Breast epithelium (tissue), 3 donors: ENCODE measurements around the gene ARHGEF17.

Source experiments
- POLR2A ChIP-seq: fragments of 450-650 bp; IDR thresholded peaks from one replicate; pipeline ENCODE4 v1.6.1; 2016; ENCODE audit warnings: antibody characterized with exemption, mild to moderate bottlenecking, moderate library complexity
- TF ChIP-seq, protein P1 (sequence below), 3 donors: fragments of 450-650 bp; IDR thresholded peaks; one replicate each; pipeline ENCODE4 v1.5.1; 2016 to 2017; ENCODE audit warnings: antibody characterized with exemption in 3 of 3, mild to moderate bottlenecking in 3 of 3, moderate library complexity in 3 of 3

DNA sequence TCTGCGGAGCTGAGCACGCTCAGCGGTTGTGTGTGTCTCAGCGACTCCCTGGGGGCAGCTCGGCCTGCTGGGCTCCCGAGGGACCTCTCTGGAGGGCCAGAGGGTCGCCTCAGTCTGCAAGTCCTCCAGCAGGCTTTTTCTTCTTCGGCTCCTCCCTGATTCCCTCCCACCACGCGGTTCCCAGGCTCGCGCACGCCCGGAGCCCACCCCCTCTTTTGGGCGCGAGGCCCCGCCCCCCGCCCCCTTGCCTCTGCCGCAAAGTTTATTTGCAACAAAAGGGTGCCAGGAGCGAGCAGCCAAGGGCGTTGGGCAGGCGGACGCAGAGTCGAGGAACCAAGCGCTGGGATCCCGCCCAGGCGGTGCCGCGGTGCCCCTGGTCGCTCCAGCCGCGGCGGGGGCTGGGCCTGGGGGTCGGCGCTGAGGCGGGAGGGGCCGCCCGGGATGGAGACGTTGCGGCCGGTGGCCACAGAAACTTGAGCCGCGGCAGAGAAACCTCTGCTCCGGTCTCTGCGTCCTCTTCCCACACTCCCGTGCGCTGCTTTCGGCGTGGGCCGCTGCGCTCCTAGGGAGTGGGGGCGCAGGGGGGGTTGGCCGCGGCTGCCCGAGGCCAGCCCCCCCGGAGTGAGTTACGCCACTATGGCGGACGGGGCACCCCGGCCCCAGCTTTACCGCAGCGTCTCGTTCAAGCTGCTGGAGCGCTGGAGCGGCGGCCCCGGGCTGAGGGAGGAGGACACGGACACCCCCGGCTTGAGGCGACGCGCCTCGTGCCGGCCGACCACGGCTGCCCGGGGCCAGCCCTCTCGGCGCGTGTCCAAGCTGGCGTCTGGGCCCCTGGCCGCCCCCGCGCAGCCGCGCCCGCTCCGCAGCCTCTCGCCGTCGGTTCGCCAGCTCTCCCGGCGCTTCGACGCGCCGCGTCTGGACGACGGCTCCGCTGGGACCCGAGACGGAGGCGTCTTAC is at the start of gene ARHGEF17:
- no peak for TF ChIP-seq POLR2A
- TF ChIP-seq, protein P1, sequence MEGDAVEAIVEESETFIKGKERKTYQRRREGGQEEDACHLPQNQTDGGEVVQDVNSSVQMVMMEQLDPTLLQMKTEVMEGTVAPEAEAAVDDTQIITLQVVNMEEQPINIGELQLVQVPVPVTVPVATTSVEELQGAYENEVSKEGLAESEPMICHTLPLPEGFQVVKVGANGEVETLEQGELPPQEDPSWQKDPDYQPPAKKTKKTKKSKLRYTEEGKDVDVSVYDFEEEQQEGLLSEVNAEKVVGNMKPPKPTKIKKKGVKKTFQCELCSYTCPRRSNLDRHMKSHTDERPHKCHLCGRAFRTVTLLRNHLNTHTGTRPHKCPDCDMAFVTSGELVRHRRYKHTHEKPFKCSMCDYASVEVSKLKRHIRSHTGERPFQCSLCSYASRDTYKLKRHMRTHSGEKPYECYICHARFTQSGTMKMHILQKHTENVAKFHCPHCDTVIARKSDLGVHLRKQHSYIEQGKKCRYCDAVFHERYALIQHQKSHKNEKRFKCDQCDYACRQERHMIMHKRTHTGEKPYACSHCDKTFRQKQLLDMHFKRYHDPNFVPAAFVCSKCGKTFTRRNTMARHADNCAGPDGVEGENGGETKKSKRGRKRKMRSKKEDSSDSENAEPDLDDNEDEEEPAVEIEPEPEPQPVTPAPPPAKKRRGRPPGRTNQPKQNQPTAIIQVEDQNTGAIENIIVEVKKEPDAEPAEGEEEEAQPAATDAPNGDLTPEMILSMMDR (IDR thresholded peaks at IDR 0.05) = no peak
